K562 (cell line): Measurements from ENCODE around the gene MXD3. TPM values are rescaled to one million over a fixed set of nuclear protein-coding genes. Genes with fewer than 3 reads are reported as not detected.
A peak's percentile ranks its signal among the peaks of the same experiment; 100 is the strongest.

ENCODE experiments used
- ARNT ChIP-seq, 2 experiments: fragments of 450-650 bp; IDR thresholded peaks; 2 replicates each; pipeline ENCODE4 v1.6.1; 2016; ENCODE audit warnings: mild to moderate bottlenecking in 1 of 2
- BRCA1 ChIP-seq, 2 experiments: fragments of 450-650 bp in 1 of 2; sonication (generic) in 1 of 2; formaldehyde crosslinking in 1 of 2; IDR thresholded peaks; 2 replicates each; pipeline versions ENCODE4 v1.5.0 to v1.6.1; 2017 to 2020; ENCODE audit warnings: mild to moderate bottlenecking in 1 of 2, missing genetic modification reagents in 1 of 2
- HDAC6 ChIP-seq: IDR thresholded peaks from 2 replicates; pipeline ENCODE4 v1.6.1; 2012; ENCODE audit warnings: low read depth, mild to moderate bottlenecking, control low read depth, inconsistent platforms, low read length, moderate library complexity
- HNRNPL ChIP-seq: fragments of 200-400 bp; formaldehyde crosslinking; IDR thresholded peaks from 2 replicates; pipeline ENCODE4 v1.6.1; 2017; ENCODE audit warnings: low read depth, mild to moderate bottlenecking, low read length
- JUNB ChIP-seq: fragments of 450-650 bp; formaldehyde crosslinking; conservative IDR thresholded peaks from 2 replicates; pipeline ENCODE4 v1.4.0; 2020; ENCODE audit warnings: mild to moderate bottlenecking
- MYC ChIP-seq, 2 experiments: fragments of 250-450 bp in 1 of 2; sonication (Bioruptor Pico) in 1 of 2; IDR thresholded peaks; 2 replicates each; pipeline versions ENCODE4 v1.5.1 to v1.6.1; 2012 to 2021; ENCODE audit warnings: low read depth in 2 of 2, borderline replicate concordance in 1 of 2, improper control_type of control experiment in 1 of 2, low read length in 1 of 2, mild to moderate bottlenecking in 1 of 2, moderate library complexity in 1 of 2
- POLR2B ChIP-seq: fragments of 450-650 bp; IDR thresholded peaks from 2 replicates; pipeline ENCODE4 v1.6.1; 2018; ENCODE audit warnings: low read depth; ENCODE audit not compliant: partially characterized antibody
- RBFOX2 ChIP-seq: fragments of 200-400 bp; formaldehyde crosslinking; IDR thresholded peaks from 2 replicates; pipeline ENCODE4 v1.6.1; 2017; ENCODE audit warnings: low read depth, mild to moderate bottlenecking, low read length, moderate library complexity
- polyA plus RNA-seq, 8 experiments: library from polyadenylated mRNA; depleted of rRNA in 4 of 8; stranded (reverse) in 5 of 8; unstranded in 3 of 8; fragments of >200 nt; fragmentation: Nextera tagmentation in 2 of 8; fragmentation: Illumina TruSeq in 1 of 8; extraction: Ambion mirVana in 2 of 8; extraction: Trizol in 1 of 8; gene quantifications; 2 replicates each; pipeline versions ENCODE4 v1.2.1 to v1.2.3, GENCODE V29; 2011 to 2014; ENCODE audit warnings: inconsistent platforms in 1 of 8, missing spikeins in 1 of 8
- total RNA-seq, 7 experiments: library from RNA; depleted of rRNA in 6 of 7; stranded (reverse); fragments of >200 nt in 6 of 7; fragmentation: Illumina TruSeq in 2 of 7; extraction: Trizol in 2 of 7; gene quantifications; 2 replicates each; pipeline versions ENCODE4 v1.2.1 to v1.2.3, GENCODE V29; 2011 to 2021; ENCODE audit warnings: low replicate concordance in 1 of 7
- TF ChIP-seq, protein P1 (sequence below): fragments of 250-450 bp; sonication (Bioruptor Pico); IDR thresholded peaks from 2 replicates; pipeline ENCODE4 v1.5.0; 2021; ENCODE audit warnings: mild to moderate bottlenecking, borderline replicate concordance
- TF ChIP-seq, protein P2 (sequence below), 3 experiments: IDR thresholded peaks in 2 of 3; conservative IDR thresholded peaks in 1 of 3; 2 replicates each; pipeline ENCODE4 v1.5.1; 2011 to 2012; ENCODE audit warnings: low read length in 3 of 3, mild to moderate bottlenecking in 3 of 3, control low read depth in 2 of 3, improper control_type of control experiment in 1 of 3, inconsistent platforms in 1 of 3, low read depth in 1 of 3, mixed read lengths in 1 of 3, moderate library complexity in 1 of 3; ENCODE audit not compliant: insufficient read depth in 2 of 3
- TF ChIP-seq, protein P3 (sequence below): sonication (generic); formaldehyde crosslinking; IDR thresholded peaks from 2 replicates; pipeline ENCODE4 v1.9.0; 2022; ENCODE audit warnings: mild to moderate bottlenecking, missing genetic modification reagents
- TF ChIP-seq, protein P4 (sequence below): sonication (generic); formaldehyde crosslinking; IDR thresholded peaks from 2 replicates; pipeline ENCODE4 v1.8.1; 2023; ENCODE audit warnings: missing genetic modification reagents, mild to moderate bottlenecking, borderline replicate concordance
- TF ChIP-seq, protein P5 (sequence below): sonication (generic); formaldehyde crosslinking; IDR thresholded peaks from 2 replicates; pipeline ENCODE4 v1.8.0; 2022; ENCODE audit warnings: missing genetic modification reagents, mild to moderate bottlenecking, moderate library complexity, borderline replicate concordance

MXD3 gene
- total and polyA plus RNA-seq, 9 of the 15 experiments (the other 6 are each of a cell fraction or from before 2014, with no cell fraction given), result 0.28 to 24.8 (median 4.5) TPM

DNA sequence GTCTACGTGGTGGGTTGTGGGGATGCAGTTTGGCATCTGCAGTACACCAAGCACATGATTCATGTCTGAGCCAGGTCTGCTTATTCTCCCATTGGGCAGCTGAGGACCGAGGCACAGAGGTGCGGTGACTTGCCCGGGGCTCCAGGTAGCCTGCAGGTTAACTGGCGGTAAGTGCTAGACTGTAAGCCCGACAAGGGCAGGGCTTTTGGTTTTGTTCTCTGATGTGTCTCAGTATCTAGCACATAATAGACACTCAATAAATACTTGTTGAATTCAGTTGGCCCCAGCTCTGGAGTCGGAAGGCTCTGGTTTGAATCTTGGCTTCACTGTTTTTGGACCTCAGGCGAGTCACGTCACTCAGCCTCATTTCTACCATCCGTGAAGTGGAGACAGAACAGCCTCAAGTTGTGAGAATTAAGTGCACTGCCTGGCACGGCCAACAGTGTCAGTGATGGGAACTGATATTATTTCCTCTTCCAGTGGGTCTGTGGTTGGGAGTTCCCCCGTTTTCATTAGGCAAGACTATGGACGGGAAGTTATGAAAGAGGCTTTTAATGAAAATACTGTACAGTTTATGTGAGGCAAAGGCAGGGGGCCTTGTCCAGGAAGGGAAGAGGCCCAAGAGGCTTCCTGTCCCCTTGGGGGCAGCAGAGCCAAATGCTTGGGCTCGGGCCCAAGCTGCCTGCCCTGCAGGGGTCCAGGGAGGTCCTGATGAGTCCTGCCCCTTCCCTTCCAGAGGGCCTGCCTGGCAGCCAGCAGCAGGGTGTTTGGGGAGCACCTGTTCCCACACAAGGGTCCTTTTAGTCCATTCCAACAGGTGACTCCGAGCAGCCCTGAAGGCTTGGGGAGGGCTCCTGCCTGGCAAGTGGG, 4.8 kb downstream of the MXD3 start (continued):
- TF ChIP-seq BRCA1 (IDR thresholded peaks at IDR 0.05) (no peak), BRCA1 (CRISPR knock-in tag; IDR thresholded peaks at IDR 0.05) (no peak), RBFOX2 (no peak), JUNB (CRISPR knock-in tag) (no peak), POLR2B (peak; percentile 45), HDAC6 (no peak), HNRNPL (no peak), ARNT (IDR thresholded peaks at IDR 0.05) (no peak), MYC (IDR thresholded peaks at IDR 0.05; ENCODE audit: low read depth, low read length) (no peak), MYC (CRISPR knock-in tag; IDR thresholded peaks at IDR 0.05; ENCODE audit: borderline replicate concordance, low read depth) (peak; percentile 36; the same call in 1 of the 2 replicates)
- TF ChIP-seq, protein P1, sequence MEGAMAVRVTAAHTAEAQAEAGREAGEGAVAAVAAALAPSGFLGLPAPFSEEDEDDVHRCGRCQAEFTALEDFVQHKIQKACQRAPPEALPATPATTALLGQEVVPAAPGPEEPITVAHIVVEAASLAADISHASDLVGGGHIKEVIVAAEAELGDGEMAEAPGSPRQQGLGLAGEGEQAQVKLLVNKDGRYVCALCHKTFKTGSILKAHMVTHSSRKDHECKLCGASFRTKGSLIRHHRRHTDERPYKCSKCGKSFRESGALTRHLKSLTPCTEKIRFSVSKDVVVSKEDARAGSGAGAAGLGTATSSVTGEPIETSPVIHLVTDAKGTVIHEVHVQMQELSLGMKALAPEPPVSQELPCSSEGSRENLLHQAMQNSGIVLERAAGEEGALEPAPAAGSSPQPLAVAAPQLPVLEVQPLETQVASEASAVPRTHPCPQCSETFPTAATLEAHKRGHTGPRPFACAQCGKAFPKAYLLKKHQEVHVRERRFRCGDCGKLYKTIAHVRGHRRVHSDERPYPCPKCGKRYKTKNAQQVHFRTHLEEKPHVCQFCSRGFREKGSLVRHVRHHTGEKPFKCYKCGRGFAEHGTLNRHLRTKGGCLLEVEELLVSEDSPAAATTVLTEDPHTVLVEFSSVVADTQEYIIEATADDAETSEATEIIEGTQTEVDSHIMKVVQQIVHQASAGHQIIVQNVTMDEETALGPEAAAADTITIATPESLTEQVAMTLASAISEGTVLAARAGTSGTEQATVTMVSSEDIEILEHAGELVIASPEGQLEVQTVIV (CRISPR knock-in tag), result no peak
- TF ChIP-seq, protein P2, sequence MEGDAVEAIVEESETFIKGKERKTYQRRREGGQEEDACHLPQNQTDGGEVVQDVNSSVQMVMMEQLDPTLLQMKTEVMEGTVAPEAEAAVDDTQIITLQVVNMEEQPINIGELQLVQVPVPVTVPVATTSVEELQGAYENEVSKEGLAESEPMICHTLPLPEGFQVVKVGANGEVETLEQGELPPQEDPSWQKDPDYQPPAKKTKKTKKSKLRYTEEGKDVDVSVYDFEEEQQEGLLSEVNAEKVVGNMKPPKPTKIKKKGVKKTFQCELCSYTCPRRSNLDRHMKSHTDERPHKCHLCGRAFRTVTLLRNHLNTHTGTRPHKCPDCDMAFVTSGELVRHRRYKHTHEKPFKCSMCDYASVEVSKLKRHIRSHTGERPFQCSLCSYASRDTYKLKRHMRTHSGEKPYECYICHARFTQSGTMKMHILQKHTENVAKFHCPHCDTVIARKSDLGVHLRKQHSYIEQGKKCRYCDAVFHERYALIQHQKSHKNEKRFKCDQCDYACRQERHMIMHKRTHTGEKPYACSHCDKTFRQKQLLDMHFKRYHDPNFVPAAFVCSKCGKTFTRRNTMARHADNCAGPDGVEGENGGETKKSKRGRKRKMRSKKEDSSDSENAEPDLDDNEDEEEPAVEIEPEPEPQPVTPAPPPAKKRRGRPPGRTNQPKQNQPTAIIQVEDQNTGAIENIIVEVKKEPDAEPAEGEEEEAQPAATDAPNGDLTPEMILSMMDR (IDR thresholded peaks at IDR 0.05 in 2 of 3, conservative IDR thresholded peaks at IDR 0.05 in 1 of 3; ENCODE audit: insufficient read depth in 2 of 3, low read depth in 1 of 3, low read length in 3 of 3), result peak in 2 of 3 experiments; percentile 13 to 35; a peak in 2 of 6 replicates
- TF ChIP-seq, protein P3, sequence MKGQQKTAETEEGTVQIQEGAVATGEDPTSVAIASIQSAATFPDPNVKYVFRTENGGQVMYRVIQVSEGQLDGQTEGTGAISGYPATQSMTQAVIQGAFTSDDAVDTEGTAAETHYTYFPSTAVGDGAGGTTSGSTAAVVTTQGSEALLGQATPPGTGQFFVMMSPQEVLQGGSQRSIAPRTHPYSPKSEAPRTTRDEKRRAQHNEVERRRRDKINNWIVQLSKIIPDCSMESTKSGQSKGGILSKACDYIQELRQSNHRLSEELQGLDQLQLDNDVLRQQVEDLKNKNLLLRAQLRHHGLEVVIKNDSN, result 0 out of 2 replicates have a peak, but pooled peaks have one; percentile 7
- TF ChIP-seq, protein P4, sequence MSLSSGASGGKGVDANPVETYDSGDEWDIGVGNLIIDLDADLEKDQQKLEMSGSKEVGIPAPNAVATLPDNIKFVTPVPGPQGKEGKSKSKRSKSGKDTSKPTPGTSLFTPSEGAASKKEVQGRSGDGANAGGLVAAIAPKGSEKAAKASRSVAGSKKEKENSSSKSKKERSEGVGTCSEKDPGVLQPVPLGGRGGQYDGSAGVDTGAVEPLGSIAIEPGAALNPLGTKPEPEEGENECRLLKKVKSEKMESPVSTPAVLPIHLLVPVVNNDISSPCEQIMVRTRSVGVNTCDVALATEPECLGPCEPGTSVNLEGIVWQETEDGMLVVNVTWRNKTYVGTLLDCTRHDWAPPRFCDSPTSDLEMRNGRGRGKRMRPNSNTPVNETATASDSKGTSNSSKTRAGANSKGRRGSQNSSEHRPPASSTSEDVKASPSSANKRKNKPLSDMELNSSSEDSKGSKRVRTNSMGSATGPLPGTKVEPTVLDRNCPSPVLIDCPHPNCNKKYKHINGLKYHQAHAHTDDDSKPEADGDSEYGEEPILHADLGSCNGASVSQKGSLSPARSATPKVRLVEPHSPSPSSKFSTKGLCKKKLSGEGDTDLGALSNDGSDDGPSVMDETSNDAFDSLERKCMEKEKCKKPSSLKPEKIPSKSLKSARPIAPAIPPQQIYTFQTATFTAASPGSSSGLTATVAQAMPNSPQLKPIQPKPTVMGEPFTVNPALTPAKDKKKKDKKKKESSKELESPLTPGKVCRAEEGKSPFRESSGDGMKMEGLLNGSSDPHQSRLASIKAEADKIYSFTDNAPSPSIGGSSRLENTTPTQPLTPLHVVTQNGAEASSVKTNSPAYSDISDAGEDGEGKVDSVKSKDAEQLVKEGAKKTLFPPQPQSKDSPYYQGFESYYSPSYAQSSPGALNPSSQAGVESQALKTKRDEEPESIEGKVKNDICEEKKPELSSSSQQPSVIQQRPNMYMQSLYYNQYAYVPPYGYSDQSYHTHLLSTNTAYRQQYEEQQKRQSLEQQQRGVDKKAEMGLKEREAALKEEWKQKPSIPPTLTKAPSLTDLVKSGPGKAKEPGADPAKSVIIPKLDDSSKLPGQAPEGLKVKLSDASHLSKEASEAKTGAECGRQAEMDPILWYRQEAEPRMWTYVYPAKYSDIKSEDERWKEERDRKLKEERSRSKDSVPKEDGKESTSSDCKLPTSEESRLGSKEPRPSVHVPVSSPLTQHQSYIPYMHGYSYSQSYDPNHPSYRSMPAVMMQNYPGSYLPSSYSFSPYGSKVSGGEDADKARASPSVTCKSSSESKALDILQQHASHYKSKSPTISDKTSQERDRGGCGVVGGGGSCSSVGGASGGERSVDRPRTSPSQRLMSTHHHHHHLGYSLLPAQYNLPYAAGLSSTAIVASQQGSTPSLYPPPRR (CRISPR knock-in tag), result no peak
- TF ChIP-seq, protein P5, sequence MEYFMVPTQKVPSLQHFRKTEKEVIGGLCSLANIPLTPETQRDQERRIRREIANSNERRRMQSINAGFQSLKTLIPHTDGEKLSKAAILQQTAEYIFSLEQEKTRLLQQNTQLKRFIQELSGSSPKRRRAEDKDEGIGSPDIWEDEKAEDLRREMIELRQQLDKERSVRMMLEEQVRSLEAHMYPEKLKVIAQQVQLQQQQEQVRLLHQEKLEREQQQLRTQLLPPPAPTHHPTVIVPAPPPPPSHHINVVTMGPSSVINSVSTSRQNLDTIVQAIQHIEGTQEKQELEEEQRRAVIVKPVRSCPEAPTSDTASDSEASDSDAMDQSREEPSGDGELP (CRISPR knock-in tag), result peak; percentile 19; the same call in 1 of the 2 replicates
